GM12891 (cell line): ENCODE results near the gene ZBTB12.

Source experiments
- PAX5 ChIP-seq: IDR thresholded peaks from 2 replicates; pipeline ENCODE4 v1.6.1; 2011; ENCODE audit warnings: low read length, moderate library complexity, mild to moderate bottlenecking; ENCODE audit not compliant: insufficient read depth, severe bottlenecking
- POLR2A ChIP-seq: IDR thresholded peaks from 2 replicates; pipeline ENCODE4 v1.6.1; 2011; ENCODE audit warnings: low read depth, low read length, control low read depth
- POLR2AphosphoS5 ChIP-seq: IDR thresholded peaks from 2 replicates; pipeline ENCODE4 v1.6.1; 2011; ENCODE audit warnings: low read depth, low read length, control low read depth
- SPI1 ChIP-seq: IDR thresholded peaks from 2 replicates; pipeline ENCODE4 v1.6.1; 2011; ENCODE audit warnings: low read depth, low read length, control low read depth

GRCh38 chr6:31933537-31933936 lies 31.7 kb upstream of the ZBTB12 start:
- TF ChIP-seq SPI1 (no peak), POLR2A (no peak), POLR2AphosphoS5 (no peak), PAX5 (no peak)
